Adrenal gland (tissue), 5 donors: ENCODE data around the gene SPON2.

Source experiments
- POLR2A ChIP-seq, 2 donors: fragments of 450-650 bp; IDR thresholded peaks; one replicate each; pipeline ENCODE4 v1.6.1; 2017; ENCODE audit warnings: antibody characterized with exemption in 2 of 2, mild to moderate bottlenecking in 2 of 2, moderate library complexity in 1 of 2
- TF ChIP-seq, protein P1 (sequence below), 6 experiments: fragments of 450-650 bp in 4 of 6; fragments of 200-600 bp in 2 of 6; sonication (generic) in 1 of 6; IDR thresholded peaks; 1 replicate in 5 of 6; 2 replicates in 1 of 6; pipeline versions ENCODE4 v1.5.1 to v1.8.0; 2016 to 2021; ENCODE audit warnings: antibody characterized with exemption in 6 of 6, mild to moderate bottlenecking in 2 of 6, moderate library complexity in 1 of 6
- donor health status: DM: no; HTN: no; CAD: no.

DNA sequence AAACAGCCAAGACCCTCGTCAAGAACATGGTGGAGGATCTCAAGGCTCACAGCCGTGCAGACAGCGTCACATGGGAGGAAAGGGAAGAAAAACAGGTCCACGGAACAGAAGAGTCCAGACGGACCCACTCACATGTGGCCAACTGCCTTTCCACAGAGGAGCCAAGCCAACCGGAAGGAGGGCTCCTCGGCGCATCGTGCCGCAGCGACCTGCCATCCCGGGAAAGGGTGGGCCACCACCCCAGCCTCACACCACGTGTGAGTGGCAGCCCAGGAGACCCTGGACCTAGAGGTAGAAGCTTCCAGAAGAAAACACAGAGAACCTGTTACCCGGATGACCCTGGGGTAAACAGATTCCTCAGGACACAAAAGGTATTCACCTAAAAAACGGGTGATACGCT is 48.2 kb upstream of the SPON2 start:
- TF ChIP-seq, protein P1, sequence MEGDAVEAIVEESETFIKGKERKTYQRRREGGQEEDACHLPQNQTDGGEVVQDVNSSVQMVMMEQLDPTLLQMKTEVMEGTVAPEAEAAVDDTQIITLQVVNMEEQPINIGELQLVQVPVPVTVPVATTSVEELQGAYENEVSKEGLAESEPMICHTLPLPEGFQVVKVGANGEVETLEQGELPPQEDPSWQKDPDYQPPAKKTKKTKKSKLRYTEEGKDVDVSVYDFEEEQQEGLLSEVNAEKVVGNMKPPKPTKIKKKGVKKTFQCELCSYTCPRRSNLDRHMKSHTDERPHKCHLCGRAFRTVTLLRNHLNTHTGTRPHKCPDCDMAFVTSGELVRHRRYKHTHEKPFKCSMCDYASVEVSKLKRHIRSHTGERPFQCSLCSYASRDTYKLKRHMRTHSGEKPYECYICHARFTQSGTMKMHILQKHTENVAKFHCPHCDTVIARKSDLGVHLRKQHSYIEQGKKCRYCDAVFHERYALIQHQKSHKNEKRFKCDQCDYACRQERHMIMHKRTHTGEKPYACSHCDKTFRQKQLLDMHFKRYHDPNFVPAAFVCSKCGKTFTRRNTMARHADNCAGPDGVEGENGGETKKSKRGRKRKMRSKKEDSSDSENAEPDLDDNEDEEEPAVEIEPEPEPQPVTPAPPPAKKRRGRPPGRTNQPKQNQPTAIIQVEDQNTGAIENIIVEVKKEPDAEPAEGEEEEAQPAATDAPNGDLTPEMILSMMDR (IDR thresholded peaks at IDR 0.05), result no peak
- TF ChIP-seq POLR2A (IDR thresholded peaks at IDR 0.05), result no peak
